ENCODE results near the gene DOCK2.

DNA sequence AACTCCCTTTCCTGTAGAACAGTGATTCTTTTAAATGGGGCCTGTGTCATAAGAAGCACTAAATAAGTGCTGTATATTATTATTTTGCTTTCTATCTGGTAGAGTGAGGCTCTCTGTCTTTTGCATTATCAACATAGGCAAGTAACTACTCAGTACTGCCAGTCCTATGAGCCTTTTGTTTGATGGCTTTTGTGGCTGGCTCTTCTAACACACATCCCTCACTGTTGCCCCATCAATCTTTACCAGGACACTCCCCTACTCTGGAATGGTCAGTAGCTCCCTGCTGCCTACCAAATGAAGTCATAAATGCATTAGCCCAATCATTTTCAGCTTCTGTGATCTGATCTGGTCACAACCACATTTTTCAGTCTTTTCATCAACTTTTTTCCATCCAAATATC, 205.6 kb downstream of the DOCK2 start:
- TF ChIP-seq, protein P1, sequence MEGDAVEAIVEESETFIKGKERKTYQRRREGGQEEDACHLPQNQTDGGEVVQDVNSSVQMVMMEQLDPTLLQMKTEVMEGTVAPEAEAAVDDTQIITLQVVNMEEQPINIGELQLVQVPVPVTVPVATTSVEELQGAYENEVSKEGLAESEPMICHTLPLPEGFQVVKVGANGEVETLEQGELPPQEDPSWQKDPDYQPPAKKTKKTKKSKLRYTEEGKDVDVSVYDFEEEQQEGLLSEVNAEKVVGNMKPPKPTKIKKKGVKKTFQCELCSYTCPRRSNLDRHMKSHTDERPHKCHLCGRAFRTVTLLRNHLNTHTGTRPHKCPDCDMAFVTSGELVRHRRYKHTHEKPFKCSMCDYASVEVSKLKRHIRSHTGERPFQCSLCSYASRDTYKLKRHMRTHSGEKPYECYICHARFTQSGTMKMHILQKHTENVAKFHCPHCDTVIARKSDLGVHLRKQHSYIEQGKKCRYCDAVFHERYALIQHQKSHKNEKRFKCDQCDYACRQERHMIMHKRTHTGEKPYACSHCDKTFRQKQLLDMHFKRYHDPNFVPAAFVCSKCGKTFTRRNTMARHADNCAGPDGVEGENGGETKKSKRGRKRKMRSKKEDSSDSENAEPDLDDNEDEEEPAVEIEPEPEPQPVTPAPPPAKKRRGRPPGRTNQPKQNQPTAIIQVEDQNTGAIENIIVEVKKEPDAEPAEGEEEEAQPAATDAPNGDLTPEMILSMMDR (IDR thresholded peaks at IDR 0.05) = no peak
- TF ChIP-seq POLR2AphosphoS5 (IDR thresholded peaks at IDR 0.05) (no peak), EP300 (IDR thresholded peaks at IDR 0.05) (no peak), POLR2A (IDR thresholded peaks at IDR 0.05) (no peak)
